ENCODE data around the gene R3HCC1L. TPM values are rescaled to one million over a fixed set of nuclear protein-coding genes. Genes with fewer than 3 reads are reported as not detected.

The R3HCC1L gene
- total and polyA plus RNA-seq, 10 of the 15 experiments (the other 5 are each of a cell fraction or from before 2014, with no cell fraction given) = 11.3 to 20.3 (median 15.3) TPM

DNA sequence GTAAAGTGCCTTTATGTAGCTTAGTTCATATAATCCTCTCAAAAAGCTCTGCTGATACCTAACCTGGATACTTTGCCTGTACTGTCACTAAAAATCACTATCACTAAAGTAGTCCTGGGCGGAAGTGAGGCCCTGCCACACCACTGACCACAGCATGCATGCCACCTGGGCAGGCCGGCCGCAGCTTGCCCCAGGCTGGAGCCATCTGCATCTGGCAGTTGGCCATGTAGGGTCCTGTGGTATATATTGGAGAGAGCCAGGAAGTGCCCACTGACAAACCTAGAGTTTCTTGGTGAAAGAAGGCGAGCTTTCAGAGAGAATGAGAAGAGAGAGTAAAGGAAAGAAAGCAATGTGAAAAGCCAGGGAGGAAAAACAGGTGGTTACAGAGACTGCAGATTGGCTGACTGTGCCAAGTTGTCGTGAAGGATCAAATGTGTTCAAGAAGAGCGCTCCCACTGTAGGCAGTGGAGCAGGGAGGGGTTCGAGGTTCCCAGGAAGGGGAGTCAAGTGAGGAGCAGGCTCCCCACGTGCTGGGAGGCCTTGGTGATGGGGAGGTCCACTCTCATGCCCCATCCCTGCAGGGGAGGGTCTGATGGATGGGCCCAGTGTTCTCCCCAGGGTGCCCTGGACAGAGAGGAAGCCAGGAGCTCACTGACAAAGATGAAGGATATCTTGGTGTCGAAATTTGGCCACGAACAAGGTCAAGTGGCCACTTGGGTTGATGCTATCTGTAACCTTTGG is 119.9 kb downstream of the R3HCC1L start:
- 93% methylated on average over 10 of the region's 10 CpGs for WGBS (ENCODE audit: insufficient coverage, insufficient replicate concordance, low lambda C conversion rate, missing lambda C conversion rate)
- ChIA-PET CTCF (no interaction called here), POLR2A (no interaction called here), SMC1A (ENCODE audit: uncharacterized antibody, unreplicated experiment) (interaction anchor here (0.9 kb wide), 1 partner anchor 84 kb away, joined by 3 read pairs; no protein-coding TSS in a partner anchor), RAD21 (ENCODE audit: unreplicated experiment) (interaction anchor here (0.7 kb wide), 1 partner anchor 9 kb away, joined by 4 read pairs; no protein-coding TSS in a partner anchor)
- Histone ChIP-seq H3K4me2 (ENCODE audit: control insufficient read depth, insufficient read depth) (no peak overlapping the region), H3K36me3 (ENCODE audit: control insufficient read depth in 2 of 2, insufficient read depth in 2 of 2, low read length in 1 of 2) (peaks cover 0 to 5% of the 10 kb centered on the region in 2 experiments; a peak in 2 of 4 replicates), H3K9me3 (replicated peaks; ENCODE audit: control insufficient read depth, insufficient read depth, low read length) (no peaks in the 10 kb centered on the region), H3K79me2 (ENCODE audit: control insufficient read depth, insufficient read depth, low read length) (no peaks in the 10 kb centered on the region), H4K20me1 (ENCODE audit: control insufficient read depth, insufficient read depth) (no peaks in the 10 kb centered on the region; the same call in 1 of the 2 replicates), H2AFZ (ENCODE audit: control insufficient read depth, low read depth, low read length) (no peak overlapping the region), H3K27me3 (replicated peaks in 1 of 2; ENCODE audit: control insufficient read depth in 2 of 2, insufficient read depth in 2 of 2, low read length in 1 of 2) (no peaks in the 10 kb centered on the region), H3K9ac (ENCODE audit: control insufficient read depth, insufficient read depth, low read length) (no peak overlapping the region), H3K4me1 (ENCODE audit: control insufficient read depth, insufficient read depth, low read length) (no peaks in the 10 kb centered on the region), H3K4me3 (no peak overlapping the region), H3K27ac (ENCODE audit: control insufficient read depth, insufficient read depth) (no peak overlapping the region)
- intact Hi-C loops (cut with micrococcal nuclease; ENCODE audit: unreplicated experiment) (no loop called here), in situ Hi-C loops (cut with MboI) (no loop called here)
- DNase-seq (ENCODE audit: low read depth, low spot score) = no peak
- ATAC-seq = no peak
- BruUV-seq (replicated peaks) = no TSS peak
- TF ChIP-seq TCF12 (IDR thresholded peaks at IDR 0.05; ENCODE audit: low read depth, low read length) (no peak), ESRRA (IDR thresholded peaks at IDR 0.05; ENCODE audit: low read length) (no peak), SREBF1 (IDR thresholded peaks at IDR 0.05; ENCODE audit: low read length) (no peak), EZH2 (IDR thresholded peaks at IDR 0.05; ENCODE audit: borderline replicate concordance, control insufficient read depth, low read depth, low read length) (no peak), TCF3 (IDR thresholded peaks at IDR 0.05; ENCODE audit: borderline replicate concordance, insufficient read depth, low read depth, low read length) (no peak), TAF1 (IDR thresholded peaks at IDR 0.05; ENCODE audit: borderline replicate concordance, low read depth, low read length) (no peak), NFYA (IDR thresholded peaks at IDR 0.05; ENCODE audit: borderline replicate concordance, low read depth, low read length) (no peak), BCL11A (IDR thresholded peaks at IDR 0.05; ENCODE audit: low read depth, low read length) (no peak), DPF2 (IDR thresholded peaks at IDR 0.05) (no peak), JUNB (IDR thresholded peaks at IDR 0.05) (no peak)
- TF ChIP-seq, protein P1, sequence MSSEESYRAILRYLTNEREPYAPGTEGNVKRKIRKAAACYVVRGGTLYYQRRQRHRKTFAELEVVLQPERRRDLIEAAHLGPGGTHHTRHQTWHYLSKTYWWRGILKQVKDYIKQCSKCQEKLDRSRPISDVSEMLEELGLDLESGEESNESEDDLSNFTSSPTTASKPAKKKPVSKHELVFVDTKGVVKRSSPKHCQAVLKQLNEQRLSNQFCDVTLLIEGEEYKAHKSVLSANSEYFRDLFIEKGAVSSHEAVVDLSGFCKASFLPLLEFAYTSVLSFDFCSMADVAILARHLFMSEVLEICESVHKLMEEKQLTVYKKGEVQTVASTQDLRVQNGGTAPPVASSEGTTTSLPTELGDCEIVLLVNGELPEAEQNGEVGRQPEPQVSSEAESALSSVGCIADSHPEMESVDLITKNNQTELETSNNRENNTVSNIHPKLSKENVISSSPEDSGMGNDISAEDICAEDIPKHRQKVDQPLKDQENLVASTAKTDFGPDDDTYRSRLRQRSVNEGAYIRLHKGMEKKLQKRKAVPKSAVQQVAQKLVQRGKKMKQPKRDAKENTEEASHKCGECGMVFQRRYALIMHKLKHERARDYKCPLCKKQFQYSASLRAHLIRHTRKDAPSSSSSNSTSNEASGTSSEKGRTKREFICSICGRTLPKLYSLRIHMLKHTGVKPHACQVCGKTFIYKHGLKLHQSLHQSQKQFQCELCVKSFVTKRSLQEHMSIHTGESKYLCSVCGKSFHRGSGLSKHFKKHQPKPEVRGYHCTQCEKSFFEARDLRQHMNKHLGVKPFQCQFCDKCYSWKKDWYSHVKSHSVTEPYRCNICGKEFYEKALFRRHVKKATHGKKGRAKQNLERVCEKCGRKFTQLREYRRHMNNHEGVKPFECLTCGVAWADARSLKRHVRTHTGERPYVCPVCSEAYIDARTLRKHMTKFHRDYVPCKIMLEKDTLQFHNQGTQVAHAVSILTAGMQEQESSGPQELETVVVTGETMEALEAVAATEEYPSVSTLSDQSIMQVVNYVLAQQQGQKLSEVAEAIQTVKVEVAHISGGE (CRISPR knock-in tag; IDR thresholded peaks at IDR 0.05) = no peak
- TF ChIP-seq, protein P2, sequence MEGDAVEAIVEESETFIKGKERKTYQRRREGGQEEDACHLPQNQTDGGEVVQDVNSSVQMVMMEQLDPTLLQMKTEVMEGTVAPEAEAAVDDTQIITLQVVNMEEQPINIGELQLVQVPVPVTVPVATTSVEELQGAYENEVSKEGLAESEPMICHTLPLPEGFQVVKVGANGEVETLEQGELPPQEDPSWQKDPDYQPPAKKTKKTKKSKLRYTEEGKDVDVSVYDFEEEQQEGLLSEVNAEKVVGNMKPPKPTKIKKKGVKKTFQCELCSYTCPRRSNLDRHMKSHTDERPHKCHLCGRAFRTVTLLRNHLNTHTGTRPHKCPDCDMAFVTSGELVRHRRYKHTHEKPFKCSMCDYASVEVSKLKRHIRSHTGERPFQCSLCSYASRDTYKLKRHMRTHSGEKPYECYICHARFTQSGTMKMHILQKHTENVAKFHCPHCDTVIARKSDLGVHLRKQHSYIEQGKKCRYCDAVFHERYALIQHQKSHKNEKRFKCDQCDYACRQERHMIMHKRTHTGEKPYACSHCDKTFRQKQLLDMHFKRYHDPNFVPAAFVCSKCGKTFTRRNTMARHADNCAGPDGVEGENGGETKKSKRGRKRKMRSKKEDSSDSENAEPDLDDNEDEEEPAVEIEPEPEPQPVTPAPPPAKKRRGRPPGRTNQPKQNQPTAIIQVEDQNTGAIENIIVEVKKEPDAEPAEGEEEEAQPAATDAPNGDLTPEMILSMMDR (IDR thresholded peaks at IDR 0.05 in 2 of 3, conservative IDR thresholded peaks at IDR 0.05 in 1 of 3; ENCODE audit: control insufficient read depth in 2 of 3, extremely low read depth in 1 of 3, insufficient read depth in 1 of 3, low read depth in 3 of 3, low read length in 3 of 3) = no peak
- TF ChIP-seq, protein P3, sequence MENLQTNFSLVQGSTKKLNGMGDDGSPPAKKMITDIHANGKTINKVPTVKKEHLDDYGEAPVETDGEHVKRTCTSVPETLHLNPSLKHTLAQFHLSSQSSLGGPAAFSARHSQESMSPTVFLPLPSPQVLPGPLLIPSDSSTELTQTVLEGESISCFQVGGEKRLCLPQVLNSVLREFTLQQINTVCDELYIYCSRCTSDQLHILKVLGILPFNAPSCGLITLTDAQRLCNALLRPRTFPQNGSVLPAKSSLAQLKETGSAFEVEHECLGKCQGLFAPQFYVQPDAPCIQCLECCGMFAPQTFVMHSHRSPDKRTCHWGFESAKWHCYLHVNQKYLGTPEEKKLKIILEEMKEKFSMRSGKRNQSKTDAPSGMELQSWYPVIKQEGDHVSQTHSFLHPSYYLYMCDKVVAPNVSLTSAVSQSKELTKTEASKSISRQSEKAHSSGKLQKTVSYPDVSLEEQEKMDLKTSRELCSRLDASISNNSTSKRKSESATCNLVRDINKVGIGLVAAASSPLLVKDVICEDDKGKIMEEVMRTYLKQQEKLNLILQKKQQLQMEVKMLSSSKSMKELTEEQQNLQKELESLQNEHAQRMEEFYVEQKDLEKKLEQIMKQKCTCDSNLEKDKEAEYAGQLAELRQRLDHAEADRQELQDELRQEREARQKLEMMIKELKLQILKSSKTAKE (IDR thresholded peaks at IDR 0.05; ENCODE audit: low read depth, poor library complexity, severe bottlenecking) = no peak
- FAIRE-seq = no peak
